GM12892 (cell line): ENCODE measurements around the gene GRIA4.

Source experiments
- POLR2A ChIP-seq: IDR thresholded peaks from 2 replicates; pipeline ENCODE4 v1.6.1; 2011; ENCODE audit warnings: low read depth, low read length, control low read depth
- TAF1 ChIP-seq: IDR thresholded peaks from 2 replicates; pipeline ENCODE4 v1.6.1; 2011; ENCODE audit warnings: low read depth, mild to moderate bottlenecking, control low read depth, low read length, borderline replicate concordance

- no peak for TF ChIP-seq TAF1
- no peak for TF ChIP-seq POLR2A
Observed at GRCh38 chr11:105763594-105763993, 153.7 kb downstream of the GRIA4 start.
